Cardiac fibroblast (primary cell): Measurements from ENCODE around the gene SMR3B.

Experiments
- DNase-seq, 2 donors: peaks; one replicate each; pipeline versions ENCODE4 v3.0.0 to v3.0.0-alpha.2; 2010; ENCODE audit warnings: low read depth in 2 of 2
- H3K4me3 ChIP-seq, 2 donors: replicated peaks in 1 of 2; 1 replicate in 1 of 2; 2 replicates in 1 of 2; pipeline ENCODE4 v1.5.1; 2011; ENCODE audit warnings: low read depth in 2 of 2, low read length in 2 of 2, mild to moderate bottlenecking in 2 of 2, moderate library complexity in 1 of 2
- TF ChIP-seq, protein P1 (sequence below): IDR thresholded peaks from one replicate; pipeline ENCODE4 v1.5.1; 2011; ENCODE audit warnings: low read depth, mild to moderate bottlenecking, low read length, inconsistent platforms

The SMR3B gene

DNA sequence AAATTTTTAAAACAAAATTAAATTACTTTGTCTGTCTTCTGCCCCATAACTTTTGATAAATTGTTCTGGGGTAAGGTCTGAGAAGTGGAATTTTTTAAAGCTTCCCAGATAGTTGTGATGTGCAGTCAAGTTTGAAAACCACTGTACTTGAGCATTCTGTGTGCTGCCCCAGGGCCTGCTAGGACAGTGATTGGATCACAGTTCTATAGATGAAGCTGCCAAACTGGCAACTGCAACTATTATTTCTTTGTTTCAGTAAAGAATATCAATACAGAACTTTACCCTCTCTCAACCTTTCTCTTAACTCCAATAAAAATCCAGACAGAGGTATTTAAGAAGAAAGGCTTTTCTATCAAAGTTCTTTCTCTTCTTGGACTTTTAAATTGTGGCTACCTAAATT, 14.6 kb downstream of the SMR3B start, which contains the start of gene OPRPN:
Gene OPRPN, plus strand, starts transcription at position 361 of the 400 bp plus-strand sequence. CDS start 1,346 bp downstream, outside the sequence.
- TF ChIP-seq, protein P1, sequence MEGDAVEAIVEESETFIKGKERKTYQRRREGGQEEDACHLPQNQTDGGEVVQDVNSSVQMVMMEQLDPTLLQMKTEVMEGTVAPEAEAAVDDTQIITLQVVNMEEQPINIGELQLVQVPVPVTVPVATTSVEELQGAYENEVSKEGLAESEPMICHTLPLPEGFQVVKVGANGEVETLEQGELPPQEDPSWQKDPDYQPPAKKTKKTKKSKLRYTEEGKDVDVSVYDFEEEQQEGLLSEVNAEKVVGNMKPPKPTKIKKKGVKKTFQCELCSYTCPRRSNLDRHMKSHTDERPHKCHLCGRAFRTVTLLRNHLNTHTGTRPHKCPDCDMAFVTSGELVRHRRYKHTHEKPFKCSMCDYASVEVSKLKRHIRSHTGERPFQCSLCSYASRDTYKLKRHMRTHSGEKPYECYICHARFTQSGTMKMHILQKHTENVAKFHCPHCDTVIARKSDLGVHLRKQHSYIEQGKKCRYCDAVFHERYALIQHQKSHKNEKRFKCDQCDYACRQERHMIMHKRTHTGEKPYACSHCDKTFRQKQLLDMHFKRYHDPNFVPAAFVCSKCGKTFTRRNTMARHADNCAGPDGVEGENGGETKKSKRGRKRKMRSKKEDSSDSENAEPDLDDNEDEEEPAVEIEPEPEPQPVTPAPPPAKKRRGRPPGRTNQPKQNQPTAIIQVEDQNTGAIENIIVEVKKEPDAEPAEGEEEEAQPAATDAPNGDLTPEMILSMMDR = no peak
- no peak for DNase-seq
- H3K4me3 ChIP-seq = no peak within 1 kb of the TSS

- TF ChIP-seq, protein P1 = no peak
- no peak overlapping the region for H3K4me3 ChIP-seq
- DNase-seq = no peak
These were observed 16.4 kb downstream of the SMR3B start for GRCh38 chr4:70399319-70399718.

GRCh38 chr4:70402762-70403161, 19.8 kb downstream of the SMR3B start:
- TF ChIP-seq, protein P1 = no peak
- H3K4me3 ChIP-seq = no peak overlapping the region
- DNase-seq = no peak

DNA sequence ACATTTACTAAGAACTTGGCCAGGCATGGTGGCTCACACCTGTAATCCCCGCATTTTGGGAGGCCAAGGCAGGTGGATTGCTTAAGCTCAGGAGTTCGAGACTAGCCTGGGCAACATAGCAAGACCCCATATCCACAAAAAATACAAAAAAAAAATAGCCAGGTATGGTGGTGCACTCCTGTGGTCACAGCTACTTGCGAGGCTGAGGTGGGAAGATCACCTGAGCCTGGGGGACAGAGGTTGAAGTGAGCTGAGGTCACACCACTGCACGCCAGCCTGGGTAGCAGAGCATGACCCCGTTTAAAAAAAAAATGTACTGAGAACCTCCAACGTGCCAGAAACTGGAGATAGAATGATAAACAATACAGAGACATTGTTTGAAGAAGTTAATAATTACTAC, 22.8 kb downstream of the SMR3B start:
- no peak overlapping the region for H3K4me3 ChIP-seq
- no peak for DNase-seq
- TF ChIP-seq, protein P1 = no peak

- H3K4me3 ChIP-seq = no peak overlapping the region
- TF ChIP-seq, protein P1 = no peak
- DNase-seq = no peak
These were observed 42.4 kb downstream of the SMR3B start for GRCh38 chr4:70425306-70425705.

- H3K4me3 ChIP-seq = no peak overlapping the region
- TF ChIP-seq, protein P1 = no peak
- no peak for DNase-seq
These were observed 43.9 kb downstream of the SMR3B start for GRCh38 chr4:70426789-70427188.

- TF ChIP-seq, protein P1 = no peak
- no peak for DNase-seq
These were observed 54.3 kb downstream of the SMR3B start for GRCh38 chr4:70437197-70437596.

More at GRCh38 chr4:70437197-70437596, 54.3 kb downstream of the SMR3B start:
- no peak overlapping the region for H3K4me3 ChIP-seq
